Heart left ventricle (tissue), 13 donors: ENCODE results near the gene NOTCH2.
A peak's percentile ranks its signal among the peaks of the same experiment; 100 is the strongest.

ENCODE experiments used
- CTCF ChIP-seq, 12 donors: fragments of 200-600 bp; sonication (generic) in 4 of 12; IDR thresholded peaks; one replicate each; pipeline versions ENCODE4 v1.5.0 to v1.8.0; 2018 to 2022; ENCODE audit warnings: antibody characterized with exemption in 12 of 12, mild to moderate bottlenecking in 5 of 12
- POLR2A ChIP-seq, 2 donors: fragments of 450-650 bp; IDR thresholded peaks; one replicate each; pipeline ENCODE4 v1.6.1; 2017; ENCODE audit warnings: antibody characterized with exemption in 2 of 2, mild to moderate bottlenecking in 2 of 2, moderate library complexity in 2 of 2
- donor health status: ischemic (EF 13 %, LVEDD 7.1; RV severe dilation, severe dysfunction).
- donor health status: DM: no; HTN: yes; CAD: no.
- donor health status: DM: no; HTN: no; CAD: no.
- donor health status: ischemic (EF 25% LVEDD 6.9; RV normal size, moderate dysfunction).
- donor health status: ischemic (EF 25% LVEDD 5.7; RV mildly dilated, moderate dysfunction).
- donor health status: ischemic (EF 35%, LVEDD 5.7; RV mildly dilated, moderate dysfunction).
- donor health status: nonischemic (EF 11% LVEDD 7.7; RV severe dilation, severe dysfunction).
- donor health status: DM: yes; HTN: yes; CAD: no.
- donor health status: PGD.
- donor health status: ischemic (EF 29% LVEDD 5.4; RV normal size, mild dysfunction).
- donor health status: nonischemic (EF 23%, LVEDD 6.1; RV moderate dilation, normal function).

- TF ChIP-seq CTCF (IDR thresholded peaks at IDR 0.05): peak; percentile 70 to 94 (median 84)
- no peak for TF ChIP-seq POLR2A (IDR thresholded peaks at IDR 0.05)
Measured at GRCh38 chr1:119870917-119871596, 198.4 kb downstream of the NOTCH2 start.
